Lung (tissue), 12 donors: ENCODE data around the gene RBPJL. TPM values are rescaled to one million over a fixed set of nuclear protein-coding genes. Genes with fewer than 3 reads are reported as not detected.

Experiments used
- ATAC-seq: fragments of 200-7000 bp; cut with Tn5 transposase; one replicate; pipeline ENCODE4 v1.9.1; 2020; ENCODE audit warnings: moderate number of reproducible peaks; ENCODE audit not compliant: insufficient read depth, low FRiP score
- DNase-seq, 3 donors: peaks; one replicate each; pipeline ENCODE4 v3.0.0-alpha.2; 2013 to 2017
- H3K27ac ChIP-seq, 2 donors: one replicate each; pipeline ENCODE4 v1.5.1; 2013; ENCODE audit warnings: mild to moderate bottlenecking in 2 of 2, moderate library complexity in 2 of 2, control low read depth in 1 of 2, inconsistent platforms in 1 of 2, low read depth in 1 of 2, low read length in 1 of 2
- H3K27me3 ChIP-seq, 3 donors: one replicate each; pipeline ENCODE4 v1.5.1; 2013; ENCODE audit warnings: low read length in 2 of 3; ENCODE audit not compliant: control insufficient read depth in 3 of 3, insufficient read depth in 3 of 3
- H3K36me3 ChIP-seq, 4 donors: one replicate each; pipeline ENCODE4 v1.5.1; 2013; ENCODE audit warnings: low read length in 4 of 4, mild to moderate bottlenecking in 1 of 4, moderate library complexity in 1 of 4; ENCODE audit not compliant: control insufficient read depth in 4 of 4, insufficient read depth in 4 of 4
- H3K4me1 ChIP-seq, 5 donors: one replicate each; pipeline ENCODE4 v1.5.1; 2013; ENCODE audit warnings: low read length in 5 of 5, mild to moderate bottlenecking in 2 of 5, moderate library complexity in 1 of 5; ENCODE audit not compliant: control insufficient read depth in 5 of 5, insufficient read depth in 5 of 5
- H3K4me3 ChIP-seq: one replicate; pipeline ENCODE4 v1.5.1; 2013; ENCODE audit warnings: mild to moderate bottlenecking, control low read depth, moderate library complexity
- H3K9ac ChIP-seq, 2 donors: one replicate each; pipeline ENCODE4 v1.5.1; 2013; ENCODE audit warnings: low read length in 2 of 2, control low read depth in 1 of 2; ENCODE audit not compliant: insufficient read depth in 1 of 2
- H3K9me3 ChIP-seq, 4 donors: one replicate each; pipeline ENCODE4 v1.5.1; 2013; ENCODE audit warnings: low read length in 3 of 4, mild to moderate bottlenecking in 1 of 4, moderate library complexity in 1 of 4; ENCODE audit not compliant: control insufficient read depth in 4 of 4, insufficient read depth in 3 of 4
- WGBS, 2 donors: extraction: QIAGEN DNeasy Blood & Tissue Kit; methylation state at CpG; one replicate each; pipeline ENCODE4 v1.1.7; 2013; 5-methylcytosine and 5-hydroxymethylcytosine counted together
- polyA plus RNA-seq, 2 donors: library from polyadenylated mRNA; stranded (reverse); fragments of 200-250 nt; gene quantifications; one replicate each; pipeline ENCODE4 v1.2.1, GENCODE V29; 2013
- total RNA-seq, 2 donors: library from RNA; depleted of rRNA in 1 of 2; stranded (reverse); fragments of >200 nt in 1 of 2; gene quantifications; one replicate each; pipeline ENCODE4 v1.2.1, GENCODE V29; 2014 to 2021
- TF ChIP-seq, protein P1 (sequence below): IDR thresholded peaks from 2 replicates; pipeline ENCODE4 v1.5.1; 2012; ENCODE audit warnings: mild to moderate bottlenecking; ENCODE audit errors: control extremely low read depth, extremely low read depth
- donor health status: control.
- donor health status: control.
- donor health status: Bipolar disorder and iron deficiency.
- donor health status: healthy.
- donor health status: DM: yes; HTN: yes; CAD: no.

Gene RBPJL
- total and polyA plus RNA-seq, 4 donors: 0.12 TPM; not detected in 3

- DNase-seq: peak; percentile 48 to 67 (median 50)
- Histone ChIP-seq H3K4me1 (peaks cover 3 to 43% (median 20%) of the 10 kb centered on the region in 5 donors), H3K9ac (peak overlapping the region; percentile 43 to 49), H3K27ac (peak overlapping the region; percentile 84 to 89), H3K27me3 (no peaks in the 10 kb centered on the region), H3K9me3 (no peaks in the 10 kb centered on the region), H3K36me3 (peaks cover 0 to 6% (median 1%) of the 10 kb centered on the region in 4 donors), H3K4me3 (no peak overlapping the region)
- WGBS, 2 donors: 40 to 67% methylated on average over 16 of the region's 16 CpGs
- no peak for ATAC-seq
- TF ChIP-seq, protein P1, sequence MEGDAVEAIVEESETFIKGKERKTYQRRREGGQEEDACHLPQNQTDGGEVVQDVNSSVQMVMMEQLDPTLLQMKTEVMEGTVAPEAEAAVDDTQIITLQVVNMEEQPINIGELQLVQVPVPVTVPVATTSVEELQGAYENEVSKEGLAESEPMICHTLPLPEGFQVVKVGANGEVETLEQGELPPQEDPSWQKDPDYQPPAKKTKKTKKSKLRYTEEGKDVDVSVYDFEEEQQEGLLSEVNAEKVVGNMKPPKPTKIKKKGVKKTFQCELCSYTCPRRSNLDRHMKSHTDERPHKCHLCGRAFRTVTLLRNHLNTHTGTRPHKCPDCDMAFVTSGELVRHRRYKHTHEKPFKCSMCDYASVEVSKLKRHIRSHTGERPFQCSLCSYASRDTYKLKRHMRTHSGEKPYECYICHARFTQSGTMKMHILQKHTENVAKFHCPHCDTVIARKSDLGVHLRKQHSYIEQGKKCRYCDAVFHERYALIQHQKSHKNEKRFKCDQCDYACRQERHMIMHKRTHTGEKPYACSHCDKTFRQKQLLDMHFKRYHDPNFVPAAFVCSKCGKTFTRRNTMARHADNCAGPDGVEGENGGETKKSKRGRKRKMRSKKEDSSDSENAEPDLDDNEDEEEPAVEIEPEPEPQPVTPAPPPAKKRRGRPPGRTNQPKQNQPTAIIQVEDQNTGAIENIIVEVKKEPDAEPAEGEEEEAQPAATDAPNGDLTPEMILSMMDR: no peak
Observed at GRCh38 chr20:45341939-45342854, 35.6 kb downstream of the RBPJL start.

GRCh38 chr20:45342855-45343531 is 36.4 kb downstream of the RBPJL start:
- TF ChIP-seq, protein P1: no peak
- Histone ChIP-seq H3K27ac (peak overlapping the region; percentile 84 to 89), H3K9ac (peak overlapping the region in 1 of 2 donors; percentile 47), H3K9me3 (no peaks in the 10 kb centered on the region), H3K27me3 (no peaks in the 10 kb centered on the region), H3K4me1 (peaks cover 3 to 43% (median 19%) of the 10 kb centered on the region in 5 donors), H3K36me3 (peaks cover 0 to 6% (median 1%) of the 10 kb centered on the region in 4 donors), H3K4me3 (no peak overlapping the region)
- ATAC-seq (no peak), DNase-seq (no peak)
- 63 to 79% methylated on average over 6 of the region's 6 CpGs for whole genome bisulfite sequencing, 2 donors

- H3K36me3 ChIP-seq: peaks cover 0 to 6% (median 1%) of the 10 kb centered on the region in 4 donors
- no peak overlapping the region for H3K4me3 ChIP-seq
- no peaks in the 10 kb centered on the region for H3K9me3 ChIP-seq
- H3K27ac ChIP-seq: peak overlapping the region; percentile 84 to 89
- no peaks in the 10 kb centered on the region for H3K27me3 ChIP-seq
- TF ChIP-seq, protein P1: no peak
- H3K9ac ChIP-seq: no peak overlapping the region
- DNase-seq: peak in 2 of 3 donors; percentile 49 to 53
- H3K4me1 ChIP-seq: peaks cover 0 to 40% (median 17%) of the 10 kb centered on the region in 5 donors
- no peak for ATAC-seq
- WGBS, 2 donors: 56 to 82% methylated on average over 6 of the region's 6 CpGs
Observed at GRCh38 chr20:45343532-45344167, 37.0 kb downstream of the RBPJL start.
